Fibroblast of skin of abdomen (primary cell): ENCODE results near the gene GPR45.

ENCODE experiments used
- DNase-seq: peaks from one replicate; pipeline ENCODE4 v3.0.0-alpha.2; 2013

The GPR45 gene

DNA sequence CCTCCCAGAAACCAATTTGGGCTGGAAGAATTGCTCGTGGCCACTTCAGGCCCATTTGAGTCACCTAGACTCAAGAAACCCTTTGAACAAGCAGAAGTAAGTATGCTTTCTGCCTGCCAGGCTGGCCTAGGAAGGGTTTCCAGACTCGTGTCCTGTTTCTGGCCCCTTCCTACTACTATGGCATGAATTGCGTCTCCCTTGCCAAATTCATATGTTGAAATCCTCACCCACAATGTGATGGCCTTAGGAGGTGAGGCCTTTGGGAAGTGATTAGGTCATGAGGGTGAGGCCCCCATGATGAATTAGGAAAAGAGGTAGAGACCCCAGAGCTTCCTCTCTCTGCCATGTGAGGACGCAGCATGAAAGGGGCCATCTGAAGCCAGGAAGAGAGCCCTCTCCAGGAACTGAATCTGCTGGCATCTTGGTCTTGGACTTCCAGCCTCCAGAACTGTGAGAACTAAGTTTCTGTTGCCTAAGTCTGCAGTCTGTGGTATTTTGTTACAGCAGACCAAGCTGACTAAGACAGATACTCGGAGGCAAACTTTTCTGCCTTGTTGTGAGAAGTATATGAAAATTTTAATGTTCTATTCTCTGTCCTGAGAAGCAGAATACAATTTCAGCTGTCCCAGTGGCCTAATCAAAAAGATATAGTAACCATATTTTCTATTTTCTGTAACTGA is 13.1 kb downstream of the GPR45 start:
- no peak for DNase-seq

DNA sequence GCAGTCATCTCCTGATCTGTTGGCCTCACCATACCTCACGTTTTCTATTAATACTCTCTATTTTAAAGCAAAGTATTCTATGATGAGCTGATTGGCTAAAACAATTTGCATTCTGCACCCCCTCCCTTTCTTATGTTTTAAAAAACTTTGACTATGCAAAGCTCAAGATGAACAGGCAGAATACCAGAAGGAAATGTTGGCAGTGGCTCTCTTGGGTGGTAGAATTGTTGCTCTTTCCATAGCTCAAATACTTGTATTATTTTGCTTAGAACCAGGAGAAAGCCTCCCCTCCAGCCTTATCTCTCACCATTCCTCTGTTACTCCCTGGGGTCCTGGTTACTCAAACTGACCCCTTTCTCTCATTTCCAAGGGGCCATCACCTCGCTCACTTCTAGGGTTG is 14.4 kb downstream of the GPR45 start:
- DNase-seq: no peak

DNA sequence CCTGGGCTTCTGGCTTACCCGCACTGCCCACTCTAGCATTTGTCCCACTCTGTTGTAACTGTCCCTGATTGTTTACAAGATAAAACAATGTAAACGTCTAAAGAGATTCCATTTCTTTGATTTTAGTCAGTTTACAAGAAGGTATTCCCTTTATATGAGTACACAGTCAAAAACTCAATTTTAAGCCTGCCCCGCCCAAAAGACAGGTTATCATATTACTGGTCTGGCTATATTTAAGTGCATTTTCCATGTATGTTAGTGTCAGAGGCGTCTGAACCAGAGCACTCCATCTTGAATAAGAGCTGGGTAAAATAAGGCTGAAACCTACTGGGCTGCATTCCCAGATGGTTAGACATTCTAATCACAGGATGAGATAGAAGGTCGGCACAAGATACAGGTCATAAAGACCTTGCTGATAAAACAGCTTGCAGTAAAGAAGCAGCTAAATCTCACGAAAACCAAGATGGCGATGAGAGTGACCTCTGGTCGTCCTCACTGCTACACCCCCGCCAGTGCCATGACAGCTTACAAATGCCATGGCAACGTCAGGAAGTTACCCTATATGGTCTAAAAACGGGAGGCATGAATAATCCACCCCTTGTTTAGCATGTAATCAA is 15.0 kb downstream of the GPR45 start:
- DNase-seq: no peak

DNA sequence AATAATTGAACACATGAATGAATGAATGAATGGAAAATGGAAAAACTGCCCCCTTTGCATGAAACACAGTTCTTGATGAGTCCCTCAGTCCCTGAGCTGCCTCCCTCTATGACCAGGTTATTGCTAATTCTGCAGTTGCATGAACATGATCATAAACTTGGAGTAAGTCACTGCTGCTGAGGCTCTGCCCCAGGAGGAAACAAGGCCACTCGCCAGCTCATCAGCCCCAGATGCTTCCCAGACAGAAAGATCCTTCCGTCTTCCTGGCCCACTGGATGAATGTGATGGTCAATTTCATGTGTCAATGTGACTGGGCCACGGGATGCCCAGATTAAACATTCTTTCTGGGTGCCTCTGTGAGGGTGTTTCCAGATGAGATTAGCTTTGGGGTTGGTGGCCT is 16.4 kb downstream of the GPR45 start:
- peak; percentile 40 for DNase-seq

DNA sequence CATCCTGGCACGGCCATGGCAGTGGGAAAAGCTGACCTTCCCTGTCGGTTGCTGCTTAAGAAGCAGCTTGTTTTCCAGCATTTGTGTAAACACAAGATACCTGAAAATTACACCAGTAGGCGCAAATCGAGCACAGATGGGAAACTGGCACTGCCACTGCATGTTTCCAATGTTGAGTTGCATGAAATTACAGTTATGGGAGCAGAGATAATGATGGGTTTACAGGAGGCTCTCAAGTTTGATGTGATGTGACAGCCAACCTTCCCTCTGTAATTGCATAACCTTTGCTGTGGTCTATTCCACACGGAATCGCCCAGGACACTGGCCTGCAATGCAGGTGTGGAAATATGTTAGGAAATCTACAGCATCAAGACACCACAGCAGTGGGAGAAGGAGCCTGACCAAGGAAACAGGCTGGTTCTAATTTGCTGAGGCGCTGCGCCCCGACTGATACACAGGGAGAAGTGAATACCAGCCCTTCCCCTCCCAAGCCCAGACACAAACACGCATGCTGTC is 17.4 kb downstream of the GPR45 start:
- no peak for DNase-seq

DNA sequence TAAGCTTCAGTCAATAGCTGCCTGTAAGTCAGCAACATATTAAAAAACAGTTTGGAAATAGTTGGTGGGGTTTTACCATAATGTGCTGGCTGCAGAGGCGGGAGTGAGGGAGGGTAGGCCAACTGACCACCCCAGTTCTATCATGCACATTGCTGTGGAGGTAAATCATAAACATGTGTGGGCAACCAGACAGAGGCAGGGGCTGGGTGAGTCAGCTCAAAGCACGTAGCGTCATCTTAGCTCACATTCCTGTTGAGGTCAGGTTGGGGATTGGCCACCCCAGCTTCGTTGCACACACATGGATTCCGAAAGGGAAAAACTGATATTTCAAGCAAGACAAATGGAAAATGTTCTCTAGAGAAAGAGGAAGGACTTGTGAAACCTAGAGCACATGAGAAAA is 19.5 kb downstream of the GPR45 start:
- DNase-seq: peak; percentile 97

DNA sequence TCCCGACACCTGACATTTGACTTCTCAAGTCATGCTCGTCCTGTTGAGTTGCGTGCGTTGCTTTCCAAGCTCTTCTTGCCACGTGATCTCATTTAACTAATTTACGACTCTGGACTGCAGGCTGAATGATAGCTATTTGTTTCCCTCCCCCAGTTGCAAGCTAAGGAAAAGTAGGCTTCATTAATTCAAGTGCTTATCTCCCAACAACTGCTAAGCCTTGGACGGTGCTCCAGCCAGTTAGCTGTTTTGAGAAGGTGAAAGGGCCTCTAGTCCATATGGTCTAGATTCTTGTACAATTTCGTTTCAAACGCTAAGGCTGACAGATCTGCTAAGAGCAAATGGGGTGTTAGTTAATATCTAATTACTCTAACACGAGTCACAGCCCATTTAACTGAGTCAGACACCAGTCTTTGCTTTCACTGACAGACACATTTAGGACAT is 21.1 kb downstream of the GPR45 start:
- peak; percentile 55 for DNase-seq

DNA sequence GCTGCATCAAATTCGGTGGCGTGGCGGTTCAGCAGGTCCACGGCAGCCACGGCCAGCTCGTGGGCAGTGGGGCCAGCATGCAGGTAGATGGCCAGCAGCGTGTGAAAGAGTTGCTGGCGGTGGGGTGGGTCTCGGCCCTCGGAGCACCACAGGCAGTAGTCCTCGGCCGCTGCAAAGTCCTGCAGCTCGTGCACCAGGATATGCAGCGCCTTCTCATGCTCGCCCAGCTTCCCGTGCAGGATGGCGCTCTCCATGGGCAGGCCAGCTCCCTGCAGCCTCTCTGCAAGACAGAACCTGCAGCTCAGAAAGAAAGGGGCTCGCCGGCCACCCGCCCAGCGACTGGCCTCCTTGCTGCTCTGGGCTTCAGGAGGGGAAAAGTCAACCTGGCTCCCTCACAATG is 27.9 kb downstream of the GPR45 start:
- no peak for DNase-seq

DNA sequence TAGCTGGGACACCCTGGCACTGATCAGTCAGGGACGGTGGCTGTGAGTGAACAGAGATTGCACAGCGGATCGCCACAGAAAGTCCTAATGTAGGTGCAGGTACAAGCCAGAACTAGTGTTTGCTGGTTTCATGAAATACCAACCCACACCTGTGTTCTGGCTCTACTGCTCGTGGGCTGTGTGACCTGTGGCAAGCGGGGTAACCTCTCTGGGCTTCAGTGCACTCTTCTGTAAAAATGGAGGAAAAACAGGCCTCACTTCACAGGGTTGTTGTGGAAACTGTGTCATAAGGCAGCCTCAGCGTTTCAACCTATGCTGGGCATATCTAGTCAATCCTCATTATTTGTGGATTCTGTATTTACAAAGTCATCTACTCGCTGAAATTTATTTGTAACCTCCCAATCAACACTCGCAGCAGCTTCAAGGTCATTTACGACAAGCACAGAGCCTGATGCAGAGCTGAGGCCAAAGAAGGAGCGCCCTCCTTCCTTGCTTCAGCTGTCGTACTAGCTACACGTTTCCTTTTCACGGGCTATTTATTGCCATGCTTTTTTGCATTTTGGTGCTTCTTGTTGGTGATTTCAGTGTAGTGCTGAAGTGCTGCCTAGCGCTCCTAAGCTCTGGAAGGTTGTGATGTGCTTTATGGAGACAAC is 30.0 kb downstream of the GPR45 start:
- no peak for DNase-seq

DNA sequence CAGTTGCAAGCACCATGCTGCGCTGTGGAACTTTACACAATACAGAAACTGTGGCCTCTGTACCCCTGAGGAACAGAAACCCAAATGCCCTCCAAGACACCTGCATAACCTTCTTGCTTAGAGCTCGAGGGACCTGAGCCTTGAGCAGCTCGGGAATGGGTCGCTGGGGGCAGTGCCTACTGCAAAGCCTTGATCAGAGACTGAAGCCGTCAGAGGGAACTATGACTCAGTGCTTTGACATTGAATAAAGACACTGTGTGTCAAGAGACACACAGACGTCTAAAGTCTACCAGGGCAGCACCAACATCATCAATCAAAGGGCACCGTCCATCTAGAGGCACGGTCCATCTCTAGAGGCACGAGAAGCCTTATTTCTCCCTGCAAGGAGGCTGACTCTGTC is 30.6 kb downstream of the GPR45 start:
- DNase-seq: no peak

DNA sequence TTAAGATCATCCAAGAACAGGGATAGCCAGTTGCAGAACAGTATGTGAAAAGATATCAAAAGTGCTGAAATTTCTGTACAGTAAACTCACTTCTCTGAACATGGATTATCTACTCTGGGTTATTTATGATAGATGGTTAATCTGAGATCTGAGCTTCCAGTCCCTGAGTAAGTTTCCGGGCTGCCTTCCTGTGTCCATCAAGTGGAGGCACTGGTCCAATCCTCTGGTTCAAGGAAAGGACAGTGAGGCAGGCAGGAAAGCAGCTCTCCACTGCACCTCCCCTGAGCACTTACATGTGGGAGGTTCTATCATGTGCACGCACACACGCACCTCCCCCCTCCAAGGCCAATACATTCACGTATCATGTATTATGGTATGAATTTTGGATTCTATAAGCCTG is 32.5 kb downstream of the GPR45 start:
- no peak for DNase-seq

DNA sequence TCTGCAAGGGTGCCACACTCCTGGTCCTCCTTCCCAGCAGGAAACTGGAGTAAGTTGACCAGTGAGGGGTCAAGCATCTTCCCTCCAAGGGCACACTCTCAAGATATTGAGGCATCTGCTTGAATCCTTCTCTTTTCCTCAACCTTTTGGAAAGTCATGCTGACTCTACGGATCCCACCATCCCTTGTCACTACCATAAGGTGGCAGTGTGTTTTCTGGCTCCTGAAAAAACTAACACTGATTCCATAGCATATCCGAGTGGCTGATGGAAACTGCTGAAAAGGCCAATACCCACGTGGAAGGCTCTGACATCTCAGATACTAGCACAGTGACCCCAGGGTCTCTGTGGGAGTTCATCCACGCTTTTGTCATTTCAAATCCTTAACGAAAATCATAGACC is 37.1 kb downstream of the GPR45 start:
- no peak for DNase-seq

DNA sequence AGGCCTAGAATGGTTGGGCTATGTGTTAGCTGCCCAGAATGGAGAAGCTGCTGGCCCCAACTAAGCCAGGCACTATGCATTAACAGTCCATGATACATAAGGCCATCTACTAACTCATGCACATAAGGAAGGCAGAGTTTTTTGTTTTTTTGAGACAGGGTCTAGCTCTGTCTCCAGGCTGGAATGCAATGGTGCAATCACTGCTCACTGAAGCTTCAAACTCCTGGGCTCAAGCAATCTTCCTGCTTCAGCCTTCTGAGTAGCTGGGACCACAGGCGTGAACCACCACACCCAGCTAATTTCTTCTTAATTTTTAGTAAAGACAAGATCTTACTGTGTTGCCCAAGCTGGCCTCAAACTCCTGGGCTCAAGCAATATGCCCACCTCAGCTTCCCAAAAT is 37.6 kb downstream of the GPR45 start:
- no peak for DNase-seq

DNA sequence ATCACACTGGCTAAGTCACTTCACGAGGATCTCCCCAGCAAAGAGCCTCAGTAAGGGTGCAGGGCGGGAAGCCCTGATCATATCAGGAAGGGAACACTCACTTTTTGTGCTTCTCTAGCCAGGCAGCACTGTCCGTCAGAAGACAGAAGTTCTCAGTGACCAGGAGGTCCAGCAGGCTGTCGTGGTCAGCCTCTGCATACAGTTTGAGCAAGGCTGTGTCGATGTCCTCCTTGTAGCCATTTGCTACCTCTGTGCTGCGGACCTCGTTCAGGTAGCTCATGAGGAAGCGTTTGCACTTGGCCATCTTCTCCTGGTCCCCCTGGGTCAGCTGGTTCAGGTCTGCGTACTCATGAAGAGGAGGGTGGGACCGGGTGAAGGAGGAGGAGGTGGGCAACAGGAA is 38.7 kb downstream of the GPR45 start:
- no peak for DNase-seq

DNA sequence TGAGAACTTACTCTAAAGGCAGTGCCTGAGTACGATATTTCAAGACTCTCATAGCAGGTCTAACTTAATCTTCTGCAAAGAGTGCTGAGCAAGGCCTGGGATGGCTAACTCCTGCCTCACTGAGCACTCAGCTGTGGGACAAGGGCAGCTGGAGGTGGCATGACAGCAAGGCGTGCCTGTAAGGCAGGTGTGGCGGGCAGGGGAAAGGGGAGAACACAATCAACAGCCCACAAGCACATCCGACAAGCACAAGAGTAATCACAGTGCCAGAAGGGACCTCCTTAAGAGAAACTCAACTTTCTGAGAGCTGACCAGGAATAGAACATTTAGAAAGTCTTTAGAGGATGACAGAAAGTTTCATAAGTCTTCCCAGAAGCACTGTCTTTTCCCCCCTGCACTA is 42.0 kb downstream of the GPR45 start:
- no peak for DNase-seq

DNA sequence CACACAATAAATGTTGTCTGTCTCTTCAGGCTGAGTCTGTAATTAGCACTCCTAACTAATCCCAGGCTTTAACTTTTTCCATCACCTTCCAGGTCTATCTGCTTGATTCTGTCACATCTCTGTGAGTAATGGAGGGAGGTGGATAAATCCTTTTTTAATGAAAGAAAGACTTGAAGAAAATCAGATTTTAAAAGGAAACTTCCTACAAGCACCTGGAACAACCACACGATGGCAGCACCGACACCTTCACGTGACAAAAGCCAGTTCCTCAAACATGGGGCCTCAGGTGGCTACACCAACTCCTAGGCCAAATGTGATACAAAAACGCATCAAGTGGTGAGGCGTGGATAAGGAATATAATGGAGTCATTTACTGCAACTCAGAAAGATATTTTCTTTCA is 46.1 kb downstream of the GPR45 start:
- DNase-seq: peak; percentile 16

DNA sequence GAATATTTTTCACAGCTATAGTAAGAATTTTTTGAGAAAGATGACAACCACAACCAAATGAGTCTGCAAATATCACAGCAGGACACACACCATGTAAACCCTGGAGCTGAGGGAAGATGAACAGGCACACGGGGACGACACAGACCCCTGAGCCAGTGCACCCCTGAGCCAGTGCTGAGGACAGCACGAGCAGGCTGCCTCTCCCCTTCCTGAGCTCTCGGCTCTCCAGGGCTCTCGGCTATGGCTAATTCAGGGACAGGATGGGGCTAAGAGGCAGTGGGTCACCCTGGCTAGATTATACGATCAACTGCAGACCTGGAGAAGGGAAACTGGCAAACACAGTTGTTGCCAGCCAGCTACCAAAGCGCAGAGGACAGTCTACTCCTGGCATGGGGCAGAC is 46.6 kb downstream of the GPR45 start:
- no peak for DNase-seq

DNA sequence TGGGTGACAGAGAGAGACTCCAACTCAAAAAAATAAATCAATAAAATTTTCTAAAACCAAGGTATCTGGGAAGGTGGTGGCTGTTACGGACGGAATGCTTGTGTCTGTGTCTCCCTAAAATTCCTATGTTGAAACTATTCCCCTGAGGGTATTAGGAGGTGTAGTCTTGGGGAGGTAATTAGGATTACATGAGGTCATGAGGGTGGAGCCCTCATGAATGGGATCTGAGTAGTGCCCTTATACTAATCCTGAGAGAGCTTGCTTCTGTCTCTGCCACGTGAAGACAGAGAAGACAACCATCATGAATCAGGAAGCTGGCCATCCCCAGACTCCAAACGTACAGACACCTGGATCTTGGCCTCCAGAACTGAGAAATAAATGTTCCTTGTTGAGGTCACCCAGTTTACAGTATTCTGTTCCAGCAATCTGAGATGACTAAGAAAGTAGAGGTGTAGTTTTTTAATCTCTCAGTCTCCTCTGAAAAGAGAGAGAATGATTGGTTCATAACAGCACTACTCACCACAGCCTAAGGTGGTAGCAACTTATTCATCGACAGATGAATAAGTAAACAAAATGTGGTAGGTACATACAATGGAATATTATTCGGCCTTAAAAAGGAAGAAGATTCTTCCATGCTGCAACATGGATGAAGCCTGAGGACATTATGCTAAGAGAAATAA is 49.6 kb downstream of the GPR45 start:
- DNase-seq: no peak

DNA sequence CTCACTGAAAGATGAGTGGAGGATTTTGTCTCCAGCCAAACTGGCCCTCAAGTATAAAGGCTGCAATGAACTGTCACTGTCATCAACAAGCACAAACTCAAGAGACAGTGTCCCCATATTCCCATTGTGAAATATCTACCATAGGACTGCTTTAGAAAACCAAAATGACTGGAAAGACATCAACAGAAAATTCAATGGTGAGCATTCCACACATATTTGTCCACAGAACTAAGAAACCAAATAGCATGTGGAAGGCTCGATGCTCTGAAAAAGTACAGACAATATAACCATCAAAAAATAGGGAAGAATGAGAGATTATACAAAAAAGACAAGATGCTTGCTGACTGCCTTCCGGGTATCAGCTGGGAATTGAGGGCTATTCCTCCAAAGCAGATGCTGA is 50.4 kb downstream of the GPR45 start:
- DNase-seq: peak; percentile 26
